ENCODE measurements around the gene COPG2. TPM values are rescaled to one million over a fixed set of nuclear protein-coding genes. Genes with fewer than 3 reads are reported as not detected.
"Not testable (repeated sequence)": the region's sequence is repeated elsewhere in the genome, so short reads cannot be mapped to it uniquely, and the experiment has no call there.

COPG2 gene
- total and polyA plus RNA-seq, 2 of the 13 experiments (the other 11 are each of a cell fraction or from before 2014, with no cell fraction given), result 14.1 to 17.7 TPM

GRCh38 chr7:130529417-130529816 is 139.1 kb downstream of the COPG2 start (continued):
- TF ChIP-seq SP140L (CRISPR knock-in tag; IDR thresholded peaks at IDR 0.05; ENCODE audit: borderline replicate concordance) (no peak), ZNF770 (CRISPR knock-in tag; IDR thresholded peaks at IDR 0.05) (no peak), RORA (CRISPR knock-in tag; IDR thresholded peaks at IDR 0.05) (no peak), ZNF749 (CRISPR knock-in tag; IDR thresholded peaks at IDR 0.05; ENCODE audit: borderline replicate concordance) (no peak), ZNF484 (CRISPR knock-in tag; IDR thresholded peaks at IDR 0.05; ENCODE audit: borderline replicate concordance, low read depth) (no peak), SPEN (CRISPR knock-in tag; IDR thresholded peaks at IDR 0.05; ENCODE audit: low read depth) (no peak)

- H3K27me3 ChIP-seq (ENCODE audit: control insufficient read depth in 1 of 2, insufficient read depth in 2 of 2, low read length in 2 of 2); H3K4me1 ChIP-seq (ENCODE audit: insufficient read depth, low read length); H3K4me2 ChIP-seq (ENCODE audit: low read depth, low read length); FAIRE-seq; H3K4me3 ChIP-seq (replicated peaks in 1 of 3; ENCODE audit: insufficient read depth in 1 of 3, low read depth in 2 of 3, low read length in 3 of 3); BruUV-seq (replicated peaks); DNase-seq (ENCODE audit: low spot score); H2AFZ ChIP-seq (ENCODE audit: low read length); H3K9ac ChIP-seq (ENCODE audit: insufficient read depth, low read depth, low read length); CTCF ChIA-PET (ENCODE audit: low intra/inter-chr PET ratio, low total read pairs); POLR2A ChIA-PET; in situ Hi-C loops (cut with HindIII; ENCODE audit: extremely low pct_ligation_motif_present, low pct_unique_long_range_greater_than_20kb); H3K36me3 ChIP-seq (replicated peaks in 1 of 2; ENCODE audit: control insufficient read depth in 1 of 2, insufficient read depth in 2 of 2, low read length in 2 of 2); H3K27ac ChIP-seq (ENCODE audit: extremely low read length, insufficient read depth, low read length); H4K20me1 ChIP-seq (ENCODE audit: insufficient read depth, low read length); H3K79me2 ChIP-seq (ENCODE audit: insufficient read depth, low read length); H3K9me3 ChIP-seq (ENCODE audit: low read length); ATAC-seq; intact Hi-C loops (cut with micrococcal nuclease; ENCODE audit: unreplicated experiment): not testable (repeated sequence)
- 95% methylated on average over 17 of the region's 17 CpGs for WGBS (ENCODE audit: low lambda C conversion rate)
Measured at GRCh38 chr7:130527752-130528355, 140.7 kb downstream of the COPG2 start.
